HG02870 (cell line): Measurements from ENCODE around the gene PDZK1IP1.
"Not testable (repeated sequence)": the region's sequence is repeated elsewhere in the genome, so short reads cannot be mapped to it uniquely, and the experiment has no call there.

Experiments
- ATAC-seq: cut with Tn5 transposase; IDR thresholded peaks from one replicate; pipeline ENCODE4 v1.9.1; 2021; ENCODE audit warnings: mild to moderate bottlenecking, moderate library complexity; ENCODE audit not compliant: unreplicated experiment

PDZK1IP1 gene

GRCh38 chr1:47198214-47198613 lies 8.4 kb upstream of the PDZK1IP1 start:
- no peak for ATAC-seq

GRCh38 chr1:47196622-47197021 lies 6.8 kb upstream of the PDZK1IP1 start:
- ATAC-seq: no peak

- not testable (repeated sequence) for ATAC-seq
Observed at GRCh38 chr1:47195981-47196380, 6.1 kb upstream of the PDZK1IP1 start.

- no peak for ATAC-seq
Observed at GRCh38 chr1:47194311-47194710, 4.5 kb upstream of the PDZK1IP1 start.

- not testable (repeated sequence) for ATAC-seq
Observed at GRCh38 chr1:47193496-47193895, 3.7 kb upstream of the PDZK1IP1 start.

GRCh38 chr1:47192458-47193384 lies 2.9 kb upstream of the PDZK1IP1 start:
- ATAC-seq: peak; percentile 64

GRCh38 chr1:47191940-47192457 lies 2.2 kb upstream of the PDZK1IP1 start:
- ATAC-seq: no peak

- ATAC-seq: no peak
Observed at GRCh38 chr1:47190857-47191256, 1.0 kb upstream of the PDZK1IP1 start.

- no peak for ATAC-seq
Observed at GRCh38 chr1:47190509-47190855, 646 bp upstream of the PDZK1IP1 start.

GRCh38 chr1:47188791-47189785 lies 748 bp downstream of the PDZK1IP1 start:
- no peak for ATAC-seq

- no peak for ATAC-seq
Observed at GRCh38 chr1:47187926-47188250, 1.9 kb downstream of the PDZK1IP1 start.

GRCh38 chr1:47187231-47187925 lies 2.5 kb downstream of the PDZK1IP1 start:
- ATAC-seq: no peak

GRCh38 chr1:47186267-47187185 lies 3.3 kb downstream of the PDZK1IP1 start:
- ATAC-seq: no peak

GRCh38 chr1:47184822-47185677 lies 4.8 kb downstream of the PDZK1IP1 start:
- ATAC-seq: no peak

- ATAC-seq: no peak
Observed at GRCh38 chr1:47184090-47184821, 5.6 kb downstream of the PDZK1IP1 start.

- ATAC-seq: no peak
Observed at GRCh38 chr1:47183308-47184089, 6.3 kb downstream of the PDZK1IP1 start.

- no peak for ATAC-seq
Observed at GRCh38 chr1:47182676-47183235, 7.1 kb downstream of the PDZK1IP1 start.
